Thymus (tissue), 11 donors: ENCODE measurements around the gene DAPK2. TPM values are rescaled to one million over a fixed set of nuclear protein-coding genes. Genes with fewer than 3 reads are reported as not detected.
A peak's percentile ranks its signal among the peaks of the same experiment; 100 is the strongest.

Experiments used
- DNase-seq, 9 donors: peaks; one replicate each; pipeline ENCODE4 v3.0.0-alpha.2; 2013; ENCODE audit warnings: low spot score in 9 of 9, low read depth in 6 of 9, missing footprints in 1 of 9
- H3K27ac ChIP-seq, 2 donors: one replicate each; pipeline ENCODE4 v1.5.1; 2013; ENCODE audit warnings: control low read depth in 1 of 2, low read depth in 1 of 2, low read length in 1 of 2, mild to moderate bottlenecking in 1 of 2, moderate library complexity in 1 of 2
- H3K27me3 ChIP-seq, 2 donors: one replicate each; pipeline ENCODE4 v1.5.1; 2013; ENCODE audit warnings: low read length in 1 of 2; ENCODE audit not compliant: control insufficient read depth in 2 of 2, insufficient read depth in 1 of 2
- H3K36me3 ChIP-seq, 2 donors: one replicate each; pipeline ENCODE4 v1.5.1; 2013; ENCODE audit warnings: low read length in 1 of 2, mild to moderate bottlenecking in 1 of 2, moderate library complexity in 1 of 2; ENCODE audit not compliant: control insufficient read depth in 2 of 2, insufficient read depth in 2 of 2
- H3K4me1 ChIP-seq, 2 donors: one replicate each; pipeline ENCODE4 v1.5.1; 2013; ENCODE audit warnings: low read length in 2 of 2; ENCODE audit not compliant: control insufficient read depth in 2 of 2, insufficient read depth in 2 of 2
- H3K4me3 ChIP-seq, 2 donors: one replicate each; pipeline ENCODE4 v1.5.1; 2013; ENCODE audit warnings: low read length in 2 of 2, control low read depth in 1 of 2, mild to moderate bottlenecking in 1 of 2
- H3K9me3 ChIP-seq, 2 donors: one replicate each; pipeline ENCODE4 v1.5.1; 2013; ENCODE audit warnings: low read length in 1 of 2, mild to moderate bottlenecking in 1 of 2; ENCODE audit not compliant: control insufficient read depth in 2 of 2, insufficient read depth in 1 of 2
- WGBS: extraction: QIAGEN DNeasy Blood & Tissue Kit; methylation state at CpG from one replicate; pipeline ENCODE4 v1.1.7; 2013; 5-methylcytosine and 5-hydroxymethylcytosine counted together
- polyA plus RNA-seq: library from polyadenylated mRNA; stranded (reverse); fragments of 200-250 nt; gene quantifications from one replicate; pipeline ENCODE4 v1.2.3, GENCODE V29; 2013
- total RNA-seq: library from RNA; stranded (reverse); fragments of 120-200 nt; gene quantifications from one replicate; pipeline ENCODE4 v1.2.4, GENCODE V29; 2013
- donor health status: healthy.

Gene DAPK2
- total and polyA plus RNA-seq, 2 donors, result 3.3 TPM

DNA sequence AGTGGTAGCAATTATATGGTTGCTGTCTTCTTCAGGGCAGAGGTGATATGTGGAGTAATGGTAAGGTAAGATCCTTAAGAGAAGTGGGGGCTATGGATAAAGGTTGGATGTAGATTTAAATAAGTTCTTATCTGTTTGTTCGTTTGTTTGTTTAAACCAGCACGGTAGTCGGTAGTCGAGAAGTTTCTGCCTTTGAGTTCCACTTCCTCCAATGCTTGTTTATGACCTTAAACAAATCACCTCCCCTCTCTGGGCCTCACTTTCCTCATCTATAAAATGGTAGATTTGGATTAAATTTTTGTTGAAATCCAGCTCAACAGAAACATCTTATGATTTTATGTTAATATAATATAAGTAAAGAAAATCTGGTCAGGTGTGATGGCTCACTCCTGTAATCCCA, 11.8 kb downstream of the DAPK2 start:
- no peak overlapping the region for H3K4me3 ChIP-seq
- peaks cover 0 to 3% of the 10 kb centered on the region in 2 donors for H3K36me3 ChIP-seq
- 67% methylated on average over 4 of the region's 4 CpGs for WGBS

DNA sequence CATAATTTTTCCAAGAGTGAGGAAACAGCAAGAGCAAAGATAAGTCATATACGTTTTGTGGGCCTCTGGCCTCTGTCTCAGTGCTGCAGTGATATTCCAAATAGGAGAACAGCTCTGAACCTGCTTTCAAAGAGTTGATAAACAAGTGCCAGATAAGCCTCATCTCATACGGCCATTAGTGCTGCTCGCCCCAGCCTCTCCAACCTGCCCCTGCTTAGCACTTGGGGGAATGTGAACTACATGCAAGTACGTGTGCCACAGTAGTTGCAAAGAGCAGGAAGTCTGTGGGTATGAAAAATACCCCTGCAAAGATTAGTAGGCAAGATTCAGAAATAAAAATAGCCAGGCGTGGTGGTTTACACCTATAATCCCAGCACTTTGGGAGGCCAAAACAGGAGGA, 14.0 kb downstream of the DAPK2 start:
- Histone ChIP-seq H3K4me1 (peaks cover 0 to 5% of the 10 kb centered on the region in 2 donors), H3K4me3 (no peak overlapping the region), H3K27me3 (no peaks in the 10 kb centered on the region), H3K36me3 (peaks cover 0 to 3% of the 10 kb centered on the region in 2 donors), H3K27ac (no peak overlapping the region), H3K9me3 (no peaks in the 10 kb centered on the region)
- no peak for DNase-seq
- WGBS, result 72% methylated on average over 5 of the region's 5 CpGs

More for the DNA sequence above, 11.8 kb downstream of the DAPK2 start:
- peaks cover 0 to 11% of the 10 kb centered on the region in 2 donors for H3K4me1 ChIP-seq
- H3K27me3 ChIP-seq, result no peaks in the 10 kb centered on the region
- DNase-seq, result no peak
- H3K9me3 ChIP-seq, result no peaks in the 10 kb centered on the region
- no peak overlapping the region for H3K27ac ChIP-seq

DNA sequence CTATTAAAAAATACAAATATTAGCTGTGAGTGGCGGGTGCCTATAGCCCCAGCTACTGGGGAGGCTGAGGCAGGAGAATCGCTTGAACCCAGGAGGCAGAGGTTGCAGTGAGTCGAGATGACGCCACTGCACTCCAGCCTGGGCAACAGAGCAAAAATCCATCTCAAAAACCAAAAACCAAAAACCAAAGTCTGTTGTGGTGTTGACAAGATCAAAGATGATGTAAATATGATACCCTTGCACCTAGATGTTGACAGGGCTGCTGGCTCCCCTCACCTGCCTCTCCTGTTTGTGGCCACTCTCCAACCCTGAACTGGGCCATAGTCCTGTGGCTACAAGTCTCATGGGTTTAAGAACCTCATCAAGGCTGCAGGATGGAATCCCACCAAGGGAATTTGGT, 16.2 kb downstream of the DAPK2 start:
- Histone ChIP-seq H3K4me3 (no peak overlapping the region), H3K27me3 (no peaks in the 10 kb centered on the region), H3K9me3 (no peaks in the 10 kb centered on the region), H3K27ac (no peak overlapping the region), H3K36me3 (peaks cover 0 to 3% of the 10 kb centered on the region in 2 donors), H3K4me1 (peaks cover 0 to 5% of the 10 kb centered on the region in 2 donors)
- 94% methylated on average over 4 of the region's 4 CpGs for WGBS
- DNase-seq, result no peak

DNA sequence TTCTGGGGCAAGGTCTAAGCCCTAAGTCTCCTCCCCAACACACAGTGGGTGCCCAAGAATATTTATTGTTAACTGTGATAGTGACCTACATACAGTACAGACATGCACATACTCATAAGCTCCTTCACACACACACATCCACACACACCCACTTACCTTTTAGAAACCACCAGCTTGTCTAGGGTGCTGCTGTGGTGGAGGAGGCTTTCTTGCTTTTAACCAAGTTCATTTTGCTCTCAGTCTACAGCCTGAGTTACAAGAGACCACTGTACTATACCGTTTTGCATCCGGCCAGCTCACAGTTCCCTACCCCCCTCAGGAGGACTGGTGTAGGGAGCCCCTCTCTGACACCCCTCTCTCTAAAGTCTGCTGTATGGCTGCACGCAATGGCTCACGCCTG, 16.7 kb downstream of the DAPK2 start:
- DNase-seq, result peak in 1 of 9 donors; percentile 33
- no peak overlapping the region for H3K27ac ChIP-seq
- no peaks in the 10 kb centered on the region for H3K9me3 ChIP-seq
- 96% methylated on average over 4 of the region's 4 CpGs for WGBS
- peaks cover 0 to 3% of the 10 kb centered on the region in 2 donors for H3K36me3 ChIP-seq
- H3K4me1 ChIP-seq, result peaks cover 0 to 5% of the 10 kb centered on the region in 2 donors
- H3K4me3 ChIP-seq, result no peak overlapping the region
- H3K27me3 ChIP-seq, result no peaks in the 10 kb centered on the region

DNA sequence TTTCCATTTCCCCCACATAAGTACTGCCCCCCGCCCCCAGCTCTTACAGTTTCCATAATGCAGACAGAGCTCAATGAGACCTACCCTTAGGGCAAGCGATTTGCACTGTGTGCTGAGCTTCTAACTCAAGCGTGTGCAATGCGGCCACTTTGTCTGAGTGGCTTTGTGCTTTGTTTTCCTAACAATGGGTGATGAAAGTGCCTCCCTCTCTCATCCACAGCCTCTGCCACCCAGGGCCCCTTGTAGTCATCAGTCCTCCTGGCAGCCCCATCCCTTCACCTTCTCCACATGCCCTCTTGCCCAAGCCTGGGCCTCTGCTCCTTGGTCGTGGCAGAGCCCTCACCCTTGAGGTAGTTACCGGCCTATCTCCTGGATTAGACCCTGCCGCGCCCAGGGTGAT, 17.2 kb downstream of the DAPK2 start:
- DNase-seq, result no peak
- Histone ChIP-seq H3K4me1 (peaks cover 0 to 5% of the 10 kb centered on the region in 2 donors), H3K36me3 (peaks cover 0 to 3% of the 10 kb centered on the region in 2 donors), H3K27ac (no peak overlapping the region), H3K27me3 (no peaks in the 10 kb centered on the region), H3K4me3 (no peak overlapping the region), H3K9me3 (no peaks in the 10 kb centered on the region)
- WGBS, result 79% methylated on average over 8 of the region's 8 CpGs

DNA sequence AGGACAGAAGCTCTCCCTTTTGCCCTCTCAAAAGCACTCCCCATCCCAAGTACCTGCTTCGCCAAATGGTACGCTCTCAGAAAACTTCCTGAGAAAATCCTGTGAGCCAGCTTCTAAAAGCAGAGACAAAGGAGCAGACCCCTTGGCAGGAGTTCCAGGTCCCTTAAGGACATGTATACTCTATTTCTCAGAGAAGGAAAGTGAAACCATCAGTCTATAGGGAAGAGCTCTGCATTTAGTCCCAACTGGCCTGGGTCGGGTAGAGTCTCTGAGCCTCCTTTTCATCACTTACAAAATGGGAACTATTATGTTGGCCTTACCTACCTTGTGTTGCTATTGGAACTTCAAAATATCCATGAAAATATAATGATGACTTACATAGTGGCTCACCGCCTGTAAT, 19.7 kb downstream of the DAPK2 start:
- no peak overlapping the region for H3K27ac ChIP-seq
- 98% methylated on average over 4 of the region's 4 CpGs for WGBS
- no peaks in the 10 kb centered on the region for H3K36me3 ChIP-seq
- H3K9me3 ChIP-seq, result no peaks in the 10 kb centered on the region
- DNase-seq, result no peak
- H3K4me3 ChIP-seq, result no peak overlapping the region
- peaks cover 0 to 5% of the 10 kb centered on the region in 2 donors for H3K4me1 ChIP-seq
- no peaks in the 10 kb centered on the region for H3K27me3 ChIP-seq

DNA sequence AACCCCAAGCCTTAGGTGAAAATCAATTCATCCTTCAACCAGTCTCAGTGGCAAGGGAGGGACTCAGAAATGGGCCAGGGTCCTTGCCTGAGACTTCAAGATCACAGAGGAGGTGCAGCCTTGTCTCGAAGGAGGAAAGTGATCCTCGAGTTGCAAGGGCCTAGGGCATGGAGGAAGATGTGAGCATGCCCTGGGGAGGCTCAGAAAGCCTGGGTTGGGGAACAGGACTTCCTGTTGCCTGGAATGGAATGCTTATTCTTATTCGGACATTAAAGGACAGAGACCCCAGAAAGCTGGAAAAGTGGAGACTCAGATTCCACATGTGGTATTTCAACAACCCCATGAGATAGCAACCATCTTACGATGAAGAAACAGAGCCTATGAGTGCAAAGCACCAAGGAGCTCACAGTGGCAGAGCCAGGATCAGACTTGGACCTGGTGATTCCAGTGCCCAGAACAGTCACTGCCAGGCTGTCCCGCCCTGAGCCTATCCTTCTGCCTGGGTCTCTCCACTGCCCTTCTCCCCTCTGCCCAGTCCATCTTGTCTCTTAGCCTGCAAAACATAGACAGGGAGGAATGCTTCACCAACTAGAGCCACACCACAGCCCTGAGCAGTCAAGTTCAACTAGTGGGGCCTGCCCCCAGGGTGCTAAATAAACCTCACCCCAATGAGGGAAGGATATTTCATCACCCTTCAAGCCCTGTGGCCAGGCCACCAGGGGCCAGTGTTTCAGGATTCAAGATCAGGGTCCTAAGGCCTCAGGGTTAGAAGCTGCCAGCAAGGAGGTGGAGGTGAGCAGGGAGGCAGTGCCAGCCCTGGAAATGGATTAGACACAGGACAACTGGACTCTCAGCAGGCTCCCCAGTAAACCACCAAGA, 21.9 kb downstream of the DAPK2 start:
- DNase-seq, result no peak
- H3K9me3 ChIP-seq, result peaks cover 0 to 14% of the 10 kb centered on the region in 2 donors
- H3K4me3 ChIP-seq, result no peak overlapping the region
- 95% methylated on average over 5 of the region's 5 CpGs for WGBS
- no peaks in the 10 kb centered on the region for H3K27me3 ChIP-seq
- no peaks in the 10 kb centered on the region for H3K4me1 ChIP-seq
- H3K36me3 ChIP-seq, result no peaks in the 10 kb centered on the region
- H3K27ac ChIP-seq, result no peak overlapping the region

DNA sequence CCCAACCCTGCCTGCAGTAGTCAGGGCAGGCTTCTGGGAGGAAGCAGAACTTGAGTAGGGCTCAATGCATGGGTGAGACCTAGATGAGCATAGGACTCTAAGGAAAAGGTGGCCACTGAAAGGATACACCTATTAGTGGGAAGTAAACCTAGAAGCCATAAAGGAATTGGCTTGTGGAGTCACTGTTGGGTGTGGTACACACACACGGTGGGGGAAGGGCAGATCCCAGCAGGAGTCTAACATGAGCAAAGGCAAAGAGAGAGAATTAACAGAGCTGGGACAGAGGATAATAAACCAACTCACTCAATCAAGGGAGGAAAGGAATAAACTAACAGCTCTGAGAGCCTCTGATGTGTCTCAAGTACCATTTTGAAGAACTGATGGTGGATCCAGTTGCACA, 23.1 kb downstream of the DAPK2 start:
- no peak overlapping the region for H3K27ac ChIP-seq
- no peaks in the 10 kb centered on the region for H3K27me3 ChIP-seq
- H3K9me3 ChIP-seq, result peaks cover 0 to 14% of the 10 kb centered on the region in 2 donors
- 95% methylated on average over 1 of the region's 1 CpG for WGBS
- H3K36me3 ChIP-seq, result no peaks in the 10 kb centered on the region
- DNase-seq, result no peak
- H3K4me1 ChIP-seq, result no peaks in the 10 kb centered on the region
- no peak overlapping the region for H3K4me3 ChIP-seq

DNA sequence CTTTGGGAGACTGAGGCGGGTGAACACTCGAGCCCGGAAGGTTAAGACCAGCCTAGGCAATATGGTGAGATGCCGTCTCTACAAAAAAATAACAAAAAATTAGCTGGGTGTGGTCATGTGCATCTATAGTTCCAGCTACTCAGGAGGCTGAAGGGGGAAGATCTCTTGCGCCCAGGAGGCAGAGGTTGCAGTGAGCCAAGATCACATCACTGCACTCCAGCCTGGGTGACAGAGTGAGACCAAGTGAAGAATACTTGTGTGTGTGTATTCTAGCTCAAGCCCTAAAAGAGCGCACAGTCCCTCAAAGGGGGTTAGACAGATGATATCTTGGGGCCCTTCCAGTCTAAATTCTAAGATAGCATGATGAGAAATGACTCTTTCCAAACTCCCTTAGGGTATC, 23.7 kb downstream of the DAPK2 start:
- 98% methylated on average over 6 of the region's 6 CpGs for WGBS
- no peak overlapping the region for H3K4me3 ChIP-seq
- H3K27me3 ChIP-seq, result no peaks in the 10 kb centered on the region
- no peak for DNase-seq
- H3K36me3 ChIP-seq, result no peaks in the 10 kb centered on the region
- no peaks in the 10 kb centered on the region for H3K4me1 ChIP-seq
- no peak overlapping the region for H3K27ac ChIP-seq
- H3K9me3 ChIP-seq, result peaks cover 0 to 14% of the 10 kb centered on the region in 2 donors
